SK-N-SH (cell line): ENCODE data around the gene PTGFRN. TPM values are rescaled to one million over a fixed set of nuclear protein-coding genes. Genes with fewer than 3 reads are reported as not detected.

ENCODE experiments used
- CTCF ChIA-PET: fragments of 300-600, 350-600 bp; formaldehyde crosslinking; extraction: SDS; loops from one replicate; lab custom pipeline; 2021; lab: Yijun Ruan, JAX
- POLR2A ChIA-PET: fragments of 350-600 bp; sonication (Branson Sonifier 250); formaldehyde crosslinking; extraction: SDS; loops from one replicate; lab custom pipeline; 2020; ENCODE audit warnings: antibody characterized with exemption, inconsistent platforms; lab: Yijun Ruan, JAX
- DNase-seq: peaks from one replicate; pipeline ENCODE4 v3.0.0; 2012
- H2AFZ ChIP-seq: fragments of 200-600 bp; sonication (generic); 2 replicates; pipeline ENCODE4 v1.8.1; 2016; ENCODE audit warnings: antibody characterized with exemption, mild to moderate bottlenecking, low read depth
- H3F3A ChIP-seq: fragments of 200-600 bp; sonication (generic); replicated peaks from 2 replicates; pipeline ENCODE3; 2016; ENCODE audit warnings: antibody characterized with exemption, mild to moderate bottlenecking; ENCODE audit not compliant: insufficient read depth
- H3K27ac ChIP-seq, 2 experiments: fragments of 200-500 bp in 1 of 2; fragments of 200-600 bp in 1 of 2; sonication (Bioruptor generic) in 1 of 2; sonication (generic), shearing (Covaris generic) in 1 of 2; 2 replicates each; pipeline versions ENCODE4 v1.5.1 to v1.6.1; 2014 to 2016; ENCODE audit warnings: low read depth in 2 of 2, inconsistent platforms in 1 of 2, low read length in 1 of 2, mild to moderate bottlenecking in 1 of 2, mixed read lengths in 1 of 2
- H3K27me3 ChIP-seq: fragments of 200-600 bp; sonication (generic), shearing (Covaris generic); 2 replicates; pipeline ENCODE4 v1.6.1; 2016; ENCODE audit warnings: mixed run types; ENCODE audit not compliant: insufficient read depth
- H3K36me3 ChIP-seq, 2 experiments: fragments of 200-500 bp in 1 of 2; fragments of 200-600 bp in 1 of 2; sonication (Bioruptor generic) in 1 of 2; sonication (generic) in 1 of 2; replicated peaks in 1 of 2; 2 replicates each; pipeline versions ENCODE3 to v1.5.1; 2014 to 2016; ENCODE audit warnings: low read length in 1 of 2, mild to moderate bottlenecking in 1 of 2; ENCODE audit not compliant: insufficient read depth in 2 of 2, control insufficient read depth in 1 of 2
- H3K4me1 ChIP-seq, 2 experiments: fragments of 200-500 bp in 1 of 2; fragments of 200-600 bp in 1 of 2; sonication (Bioruptor generic) in 1 of 2; sonication (generic), shearing (Covaris generic) in 1 of 2; 2 replicates each; pipeline versions ENCODE4 v1.5.1 to v1.6.1; 2014 to 2016; ENCODE audit warnings: low read depth in 1 of 2, low read length in 1 of 2, mixed run types in 1 of 2; ENCODE audit not compliant: insufficient read depth in 2 of 2, control insufficient read depth in 1 of 2
- H3K4me2 ChIP-seq: fragments of 200-600 bp; sonication (generic), shearing (Covaris generic); 2 replicates; pipeline ENCODE4 v1.6.1; 2017; ENCODE audit warnings: mixed run types
- H3K4me3 ChIP-seq, 2 experiments: fragments of 200-500 bp in 1 of 2; fragments of 200-600 bp in 1 of 2; sonication (Bioruptor generic) in 1 of 2; sonication (generic), shearing (Covaris generic) in 1 of 2; 2 replicates each; pipeline versions ENCODE4 v1.5.1 to v1.8.1; 2014 to 2016; ENCODE audit warnings: low read depth in 2 of 2, inconsistent platforms in 1 of 2, low read length in 1 of 2, mild to moderate bottlenecking in 1 of 2, mixed read lengths in 1 of 2, moderate library complexity in 1 of 2
- H3K79me2 ChIP-seq: fragments of 200-600 bp; sonication (generic); 2 replicates; pipeline ENCODE4 v1.8.1; 2017; ENCODE audit warnings: mild to moderate bottlenecking; ENCODE audit not compliant: insufficient read depth
- H3K9ac ChIP-seq: fragments of 200-600 bp; sonication (generic); 2 replicates; pipeline ENCODE4 v1.6.1; 2017; ENCODE audit warnings: mixed run types
- H3K9me2 ChIP-seq: fragments of 200-600 bp; sonication (generic); 2 replicates; pipeline ENCODE4 v1.6.1; 2017; ENCODE audit warnings: mixed run types
- H3K9me3 ChIP-seq: fragments of 200-600 bp; sonication (generic); 2 replicates; pipeline ENCODE4 v1.6.1; 2017; ENCODE audit warnings: mixed run types, mild to moderate bottlenecking, moderate library complexity
- H4K20me1 ChIP-seq: fragments of 200-600 bp; sonication (generic); 2 replicates; pipeline ENCODE4 v1.6.1; 2017; ENCODE audit warnings: mild to moderate bottlenecking, mixed run types; ENCODE audit not compliant: insufficient read depth
- CTCF ChIP-seq: fragments of 200-600 bp; sonication (generic); IDR thresholded peaks from 2 replicates; pipeline ENCODE4 v1.6.1; 2017; ENCODE audit warnings: antibody characterized with exemption, mild to moderate bottlenecking, moderate library complexity
- EZH2phosphoT487 ChIP-seq: fragments of 200-600 bp; sonication (generic); IDR thresholded peaks from 2 replicates; pipeline ENCODE4 v1.6.1; 2017; ENCODE audit warnings: low read depth, mixed run types, mild to moderate bottlenecking, antibody characterized with exemption, moderate library complexity, borderline replicate concordance
- FOSL2 ChIP-seq: IDR thresholded peaks from 2 replicates; pipeline ENCODE4 v1.4.0; 2012; ENCODE audit warnings: low read depth, mild to moderate bottlenecking, moderate library complexity, borderline replicate concordance
- FOXM1 ChIP-seq: IDR thresholded peaks from 2 replicates; pipeline ENCODE4 v1.4.0; 2012; ENCODE audit warnings: low read depth, mild to moderate bottlenecking
- GATA2 ChIP-seq: sonication (generic); formaldehyde crosslinking; IDR thresholded peaks from 2 replicates; pipeline ENCODE4 v1.5.0; 2020; ENCODE audit warnings: mild to moderate bottlenecking, missing genetic modification reagents
- MEF2A ChIP-seq: IDR thresholded peaks from 2 replicates; pipeline ENCODE4 v1.4.0; 2012; ENCODE audit warnings: low read depth, borderline replicate concordance
- NFIC ChIP-seq: IDR thresholded peaks from 2 replicates; pipeline ENCODE4 v1.4.0; 2012; ENCODE audit warnings: borderline replicate concordance
- NRF1 ChIP-seq: IDR thresholded peaks from 2 replicates; pipeline ENCODE4 v1.6.1; 2012; ENCODE audit warnings: low read depth, mild to moderate bottlenecking, low read length
- PBX3 ChIP-seq: IDR thresholded peaks from 2 replicates; pipeline ENCODE4; 2012
- POLR2AphosphoS5 ChIP-seq: IDR thresholded peaks from 2 replicates; pipeline ENCODE4 v1.6.1; 2012; ENCODE audit warnings: low read depth, low read length
- RAD21 ChIP-seq: IDR thresholded peaks from 2 replicates; pipeline ENCODE4 v1.6.1; 2012; ENCODE audit warnings: mild to moderate bottlenecking, low read length
- REST ChIP-seq: IDR thresholded peaks from 2 replicates; pipeline ENCODE4 v1.6.1; 2012; ENCODE audit warnings: mild to moderate bottlenecking, low read depth, low read length, moderate library complexity
- RFX5 ChIP-seq: IDR thresholded peaks from 2 replicates; pipeline ENCODE4 v1.6.1; 2012; ENCODE audit warnings: mild to moderate bottlenecking, improper control_type of control experiment, low read length
- RXRA ChIP-seq: IDR thresholded peaks from 2 replicates; pipeline ENCODE4 v1.4.0; 2012; ENCODE audit warnings: low read depth, mild to moderate bottlenecking, borderline replicate concordance
- SIN3A ChIP-seq: IDR thresholded peaks from 2 replicates; pipeline ENCODE4 v1.6.1; 2012; ENCODE audit warnings: low read depth, mild to moderate bottlenecking, low read length, moderate library complexity, borderline replicate concordance
- SMC3 ChIP-seq: IDR thresholded peaks from 2 replicates; pipeline ENCODE4 v1.6.1; 2012; ENCODE audit warnings: low read depth, low read length, improper control_type of control experiment
- TAF1 ChIP-seq: IDR thresholded peaks from 2 replicates; pipeline ENCODE4 v1.6.1; 2012; ENCODE audit warnings: low read depth, mild to moderate bottlenecking, low read length, moderate library complexity, borderline replicate concordance
- TCF12 ChIP-seq: IDR thresholded peaks from 2 replicates; pipeline ENCODE4 v1.4.0; 2012
- USF1 ChIP-seq: IDR thresholded peaks from 2 replicates; pipeline ENCODE4 v1.4.0; 2012; ENCODE audit warnings: low read depth, borderline replicate concordance
- YY1 ChIP-seq: IDR thresholded peaks from 2 replicates; pipeline ENCODE4 v1.4.0; 2012; ENCODE audit warnings: low read depth, mild to moderate bottlenecking
- WGBS: methylation state at CpG from one replicate; pipeline ENCODE4 v1.1.6; 2017; ENCODE audit warnings: low lambda C conversion rate; 5-methylcytosine and 5-hydroxymethylcytosine counted together
- polyA plus RNA-seq, 3 experiments: library from polyadenylated mRNA; depleted of rRNA; stranded (reverse); fragments of >200 nt; gene quantifications; 2 replicates each; pipeline ENCODE4 v1.2.3, GENCODE V29; 2012

Gene PTGFRN
- polyA plus RNA-seq, 1 of the 3 experiments (the other 2 are of a cell fraction), result 22.4 TPM

GRCh38 chr1:117001254-117001927 is 91.7 kb downstream of the PTGFRN start, which contains the start of gene CD101:
Gene CD101 (plus strand): TSS chr1:117001760. CDS start chr1:117001818, 58 bp downstream.
- POLR2A ChIA-PET, result no interaction called here
- CTCF ChIA-PET, result interaction anchor here (0.7 kb wide), 1 partner anchor 47 kb away, joined by 3 read pairs; no protein-coding TSS in a partner anchor

More at GRCh38 chr1:117001254-117001927, 91.7 kb downstream of the PTGFRN start, which contains the start of gene CD101:
- peaks cover 0 to 4% of the 10 kb centered on the region in 2 experiments; a peak in 1 of 4 replicates for H3K4me1 ChIP-seq
- no peak for TF ChIP-seq TAF1
- TF ChIP-seq GATA2 (CRISPR knock-in tag), result no peak
- TF ChIP-seq RFX5, result no peak
- TF ChIP-seq REST, result no peak
- no peak for TF ChIP-seq YY1
- TF ChIP-seq NRF1, result no peak
- TF ChIP-seq MEF2A, result no peak
- TF ChIP-seq RAD21, result no peak
- TF ChIP-seq CTCF, result no peak
- TF ChIP-seq POLR2AphosphoS5, result no peak
- no peak for TF ChIP-seq PBX3
- no peak for TF ChIP-seq USF1
- TF ChIP-seq FOSL2, result no peak
- TF ChIP-seq SIN3A, result no peak
- TF ChIP-seq RXRA, result no peak
- TF ChIP-seq EZH2phosphoT487, result no peak
- TF ChIP-seq TCF12, result no peak
- no peak for TF ChIP-seq NFIC
- no peak for TF ChIP-seq SMC3
- no peak for TF ChIP-seq FOXM1
- WGBS, result 69% methylated on average over 3 of the region's 3 CpGs
- no peak within 1 kb of the TSS for H3K27ac ChIP-seq
- H3K27me3 ChIP-seq, result no peaks in the 10 kb centered on the region
- no peaks in the 10 kb centered on the region for H3K9me2 ChIP-seq
- H3K36me3 ChIP-seq, result no peaks in the 10 kb centered on the region
- no peak within 1 kb of the TSS for H3K4me2 ChIP-seq
- no peak within 1 kb of the TSS for H2AFZ ChIP-seq
- no peak for DNase-seq
- H3K9ac ChIP-seq, result no peak within 1 kb of the TSS
- H4K20me1 ChIP-seq, result no peaks in the 10 kb centered on the region
- H3K9me3 ChIP-seq, result no peaks in the 10 kb centered on the region
- no peak within 1 kb of the TSS for H3K4me3 ChIP-seq
- no peaks in the 10 kb centered on the region for H3K79me2 ChIP-seq
- H3F3A ChIP-seq, result no peaks in the 10 kb centered on the region
